GM23248 (cell line): ENCODE data around the gene RAB36.

Experiments
- EZH2 ChIP-seq: fragments of 200-600 bp; sonication (generic); IDR thresholded peaks from 2 replicates; pipeline ENCODE4 v1.6.1; 2018; ENCODE audit warnings: antibody characterized with exemption, mild to moderate bottlenecking; ENCODE audit not compliant: insufficient read depth, poor library complexity, severe bottlenecking
- EZH2phosphoT487 ChIP-seq: fragments of 200-600 bp; sonication (generic); IDR thresholded peaks from 2 replicates; pipeline ENCODE4 v1.6.1; 2018; ENCODE audit warnings: antibody characterized with exemption, moderate library complexity, mild to moderate bottlenecking, low read depth; ENCODE audit not compliant: insufficient read depth

DNA sequence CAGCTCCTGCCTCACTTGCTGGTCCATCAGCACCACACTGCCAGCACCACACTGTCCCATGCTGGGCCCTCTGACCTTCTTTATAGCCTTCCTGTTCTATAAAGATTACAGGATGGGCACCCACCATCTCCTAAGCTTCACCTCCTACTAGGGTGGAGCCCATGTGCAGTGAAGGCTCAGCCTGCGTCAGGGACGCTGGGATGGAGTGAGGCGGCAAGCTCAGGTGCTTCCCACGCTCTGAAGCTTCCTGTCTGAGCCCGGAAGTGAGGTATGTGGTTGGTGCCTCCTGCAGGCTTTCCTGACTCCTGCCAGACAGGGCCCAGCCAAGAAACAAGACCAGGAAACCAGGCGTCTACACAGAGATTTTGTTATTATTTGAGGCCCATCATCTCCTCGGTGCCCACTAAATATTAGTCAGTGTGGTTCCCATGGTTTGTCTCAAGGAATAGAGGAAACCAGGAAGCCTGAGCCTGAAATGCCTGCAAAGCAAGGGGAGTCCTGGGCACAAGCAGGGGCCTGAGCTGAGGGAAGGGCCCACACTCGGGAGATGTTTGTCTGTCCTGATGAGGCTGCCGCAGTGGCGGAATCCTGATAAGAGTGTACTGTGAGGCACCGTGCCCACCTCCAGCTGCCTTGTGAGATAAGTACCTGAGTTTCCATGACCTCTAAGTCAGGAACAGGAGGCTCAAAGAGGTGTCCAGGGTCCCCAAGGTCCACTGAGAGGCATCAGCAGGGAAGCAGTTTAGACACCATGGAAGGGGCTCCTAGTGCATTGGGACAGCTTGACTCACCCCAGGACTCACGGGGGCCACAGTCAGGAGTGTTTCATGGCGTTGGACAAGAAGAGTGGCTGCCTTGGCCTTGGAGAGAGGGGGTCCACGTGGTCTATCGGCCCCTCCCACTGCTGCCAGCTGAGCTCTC, 25.5 kb upstream of the RAB36 start:
- no peak for TF ChIP-seq EZH2
- no peak for TF ChIP-seq EZH2phosphoT487
